ENCODE measurements around the gene KPNB1.

KPNB1 gene

GRCh38 chr17:47649153-47649971 lies at the start of gene KPNB1:
TSS of gene KPNB1 (plus strand) at chr17:47649919. CDS start at chr17:47650245, 326 bp downstream.
- peak; percentile 99 for DNase-seq (ENCODE audit: low read depth)
- peak within 1 kb of the TSS; percentile 85 for H3K4me3 ChIP-seq (ENCODE audit: low read depth, low read length)
- no peak for TF ChIP-seq CTCF (IDR thresholded peaks at IDR 0.05; ENCODE audit: low read depth, low read length, missing control alignments)

GRCh38 chr17:47603830-47604597 lies 45.7 kb upstream of the KPNB1 start:
- no peak overlapping the region for H3K4me3 ChIP-seq (ENCODE audit: low read depth, low read length)
- DNase-seq (ENCODE audit: low read depth) = no peak
- no peak for TF ChIP-seq CTCF (IDR thresholded peaks at IDR 0.05; ENCODE audit: low read depth, low read length, missing control alignments)

GRCh38 chr17:47604598-47604927 lies 45.2 kb upstream of the KPNB1 start:
- DNase-seq (ENCODE audit: low read depth) = no peak
- no peak overlapping the region for H3K4me3 ChIP-seq (ENCODE audit: low read depth, low read length)
- TF ChIP-seq CTCF (IDR thresholded peaks at IDR 0.05; ENCODE audit: low read depth, low read length, missing control alignments) = no peak

- no peak for DNase-seq (ENCODE audit: low read depth)
- H3K4me3 ChIP-seq (ENCODE audit: low read depth, low read length) = no peak overlapping the region
- no peak for TF ChIP-seq CTCF (IDR thresholded peaks at IDR 0.05; ENCODE audit: low read depth, low read length, missing control alignments)
These were observed 44.7 kb upstream of the KPNB1 start for GRCh38 chr17:47605011-47605410.

- no peak for TF ChIP-seq CTCF (IDR thresholded peaks at IDR 0.05; ENCODE audit: low read depth, low read length, missing control alignments)
- DNase-seq (ENCODE audit: low read depth) = no peak
- H3K4me3 ChIP-seq (ENCODE audit: low read depth, low read length) = no peak overlapping the region
These were observed 42.2 kb upstream of the KPNB1 start for GRCh38 chr17:47607481-47607880.

- H3K4me3 ChIP-seq (ENCODE audit: low read depth, low read length) = no peak overlapping the region
- no peak for TF ChIP-seq CTCF (IDR thresholded peaks at IDR 0.05; ENCODE audit: low read depth, low read length, missing control alignments)
- no peak for DNase-seq (ENCODE audit: low read depth)
These were observed 38.1 kb upstream of the KPNB1 start for GRCh38 chr17:47611372-47612350.

Data from GM12864 (cell line).